GM19035 (cell line): ENCODE measurements around the gene BCL11A.
A peak's percentile ranks its signal among the peaks of the same experiment; 100 is the strongest.

Experiments used
- ATAC-seq: cut with Tn5 transposase; IDR thresholded peaks from one replicate; pipeline ENCODE4 v1.9.1; 2021; ENCODE audit not compliant: unreplicated experiment

BCL11A gene

GRCh38 chr2:60469536-60470317 lies 83.7 kb downstream of the BCL11A start:
- no peak for ATAC-seq

DNA sequence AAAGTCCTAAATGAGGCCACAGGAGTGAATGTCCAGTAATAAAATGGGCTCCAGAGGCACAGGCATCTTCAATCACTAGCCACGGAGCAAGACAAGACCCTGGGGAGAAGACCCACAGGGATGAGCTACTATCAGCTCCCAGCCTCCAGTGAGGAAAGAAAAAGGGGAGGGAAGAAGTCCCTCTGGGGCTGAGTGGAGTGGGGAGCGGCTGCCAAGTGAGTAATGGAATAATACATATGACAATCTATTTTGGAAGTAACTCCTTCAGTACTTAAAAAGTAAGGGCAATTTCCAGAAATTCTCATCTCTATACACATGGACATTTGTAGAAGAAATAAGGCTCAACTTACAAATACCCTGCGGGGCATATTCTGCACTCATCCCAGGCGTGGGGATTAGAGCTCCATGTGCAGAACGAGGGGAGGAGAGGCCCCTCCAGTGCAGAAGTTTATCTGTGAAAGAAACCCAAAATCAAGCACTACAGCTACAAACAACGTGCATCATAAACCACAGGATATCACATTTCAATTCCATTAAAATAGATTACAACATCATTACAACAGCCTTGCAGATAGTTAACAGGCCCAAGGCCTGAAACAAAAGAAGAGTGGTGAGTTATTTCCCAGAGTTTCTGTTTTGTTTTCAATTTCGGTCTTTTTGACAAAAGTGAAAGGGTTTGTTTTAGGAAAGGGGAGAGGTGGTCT lies 84.9 kb downstream of the BCL11A start:
- no peak for ATAC-seq

GRCh38 chr2:60466161-60466702 lies 87.2 kb downstream of the BCL11A start:
- ATAC-seq = no peak

DNA sequence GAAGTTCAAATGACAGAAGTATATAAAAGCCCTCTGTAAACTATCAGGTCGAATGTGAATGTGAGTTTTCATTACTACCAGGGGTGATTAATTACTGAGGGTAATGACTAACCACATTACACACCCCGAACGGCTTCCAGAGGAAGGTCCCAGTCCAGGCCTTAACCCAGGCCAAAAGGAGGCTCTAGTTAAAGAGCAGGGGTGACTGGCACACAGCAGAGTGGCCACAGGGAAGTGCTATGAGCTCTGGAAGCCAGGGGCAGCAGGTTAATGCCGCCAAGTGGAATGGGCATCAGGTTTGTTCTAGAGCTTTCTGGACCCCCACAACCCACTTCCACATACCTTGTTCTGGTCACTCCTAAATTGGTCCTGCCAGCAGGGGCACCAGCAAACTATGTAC lies 87.7 kb downstream of the BCL11A start:
- ATAC-seq = no peak

GRCh38 chr2:60463249-60463648 lies 90.2 kb downstream of the BCL11A start:
- ATAC-seq = no peak

DNA sequence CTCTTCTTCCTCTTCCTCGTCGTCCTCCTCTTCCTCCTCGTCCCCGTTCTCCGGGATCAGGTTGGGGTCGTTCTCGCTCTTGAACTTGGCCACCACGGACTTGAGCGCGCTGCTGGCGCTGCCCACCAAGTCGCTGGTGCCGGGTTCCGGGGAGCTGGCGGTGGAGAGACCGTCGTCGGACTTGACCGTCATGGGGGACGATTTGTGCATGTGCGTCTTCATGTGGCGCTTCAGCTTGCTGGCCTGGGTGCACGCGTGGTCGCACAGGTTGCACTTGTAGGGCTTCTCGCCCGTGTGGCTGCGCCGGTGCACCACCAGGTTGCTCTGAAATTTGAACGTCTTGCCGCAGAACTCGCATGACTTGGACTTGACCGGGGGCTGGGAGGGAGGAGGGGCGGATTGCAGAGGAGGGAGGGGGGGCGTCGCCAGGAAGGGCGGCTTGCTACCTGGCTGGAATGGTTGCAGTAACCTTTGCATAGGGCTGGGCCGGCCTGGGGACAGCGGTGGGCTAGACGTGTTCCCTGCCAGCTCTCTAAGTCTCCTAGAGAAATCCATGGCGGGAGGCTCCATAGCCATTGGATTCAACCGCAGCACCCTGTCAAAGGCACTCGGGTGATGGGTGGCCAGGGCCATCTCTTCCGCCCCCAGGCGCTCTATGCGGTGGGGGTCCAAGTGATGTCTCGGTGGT lies 91.9 kb downstream of the BCL11A start:
- no peak for ATAC-seq

DNA sequence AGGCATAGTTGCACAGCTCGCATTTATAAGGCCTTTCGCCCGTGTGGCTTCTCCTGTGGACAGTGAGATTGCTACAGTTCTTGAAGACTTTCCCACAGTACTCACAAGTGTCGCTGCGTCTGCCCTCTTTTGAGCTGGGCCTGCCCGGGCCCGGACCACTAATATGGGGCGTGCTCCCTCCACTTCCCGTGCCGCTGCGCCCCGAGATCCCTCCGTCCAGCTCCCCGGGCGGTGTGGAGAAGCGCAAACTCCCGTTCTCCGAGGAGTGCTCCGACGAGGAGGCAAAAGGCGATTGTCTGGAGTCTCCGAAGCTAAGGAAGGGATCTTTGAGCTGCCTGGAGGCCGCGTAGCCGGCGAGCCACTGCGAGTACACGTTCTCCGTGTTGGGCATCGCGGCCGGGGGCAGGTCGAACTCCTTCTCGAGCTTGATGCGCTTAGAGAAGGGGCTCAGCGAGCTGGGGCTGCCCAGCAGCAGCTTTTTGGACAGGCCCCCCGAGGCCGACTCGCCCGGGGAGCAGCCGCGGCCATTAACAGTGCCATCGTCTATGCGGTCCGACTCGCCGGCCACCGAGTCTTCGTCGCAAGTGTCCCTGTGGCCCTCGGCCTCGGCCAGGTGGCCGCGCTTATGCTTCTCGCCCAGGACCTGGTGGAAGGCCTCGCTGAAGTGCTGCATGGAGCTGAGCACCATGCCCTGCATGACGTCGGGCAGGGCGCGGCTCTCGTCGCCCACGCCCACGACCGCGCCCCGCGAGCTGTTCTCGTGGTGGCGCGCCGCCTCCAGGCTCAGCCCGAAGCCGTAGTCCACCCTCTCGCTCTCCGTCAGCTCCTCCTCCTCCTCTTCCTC lies 92.7 kb downstream of the BCL11A start:
- ATAC-seq = no peak

DNA sequence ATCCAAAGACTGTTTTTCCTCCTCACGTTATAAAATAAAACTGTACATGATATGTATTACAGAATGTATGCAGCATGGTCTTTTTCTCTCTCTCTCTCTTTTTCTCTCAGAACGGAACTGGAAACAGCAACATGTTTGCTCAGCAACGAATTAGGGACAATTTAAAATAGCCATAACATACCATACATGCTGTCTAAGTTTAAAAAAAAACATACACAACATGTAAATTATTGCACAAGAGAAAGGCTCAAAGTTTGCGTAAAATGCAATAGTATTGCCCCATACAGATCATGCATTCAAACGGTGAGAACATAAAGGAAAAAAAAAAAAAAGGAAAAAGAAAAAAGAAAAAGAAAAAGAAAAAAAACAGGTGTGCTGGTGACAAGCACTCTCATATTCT lies 93.6 kb downstream of the BCL11A start:
- no peak for ATAC-seq

DNA sequence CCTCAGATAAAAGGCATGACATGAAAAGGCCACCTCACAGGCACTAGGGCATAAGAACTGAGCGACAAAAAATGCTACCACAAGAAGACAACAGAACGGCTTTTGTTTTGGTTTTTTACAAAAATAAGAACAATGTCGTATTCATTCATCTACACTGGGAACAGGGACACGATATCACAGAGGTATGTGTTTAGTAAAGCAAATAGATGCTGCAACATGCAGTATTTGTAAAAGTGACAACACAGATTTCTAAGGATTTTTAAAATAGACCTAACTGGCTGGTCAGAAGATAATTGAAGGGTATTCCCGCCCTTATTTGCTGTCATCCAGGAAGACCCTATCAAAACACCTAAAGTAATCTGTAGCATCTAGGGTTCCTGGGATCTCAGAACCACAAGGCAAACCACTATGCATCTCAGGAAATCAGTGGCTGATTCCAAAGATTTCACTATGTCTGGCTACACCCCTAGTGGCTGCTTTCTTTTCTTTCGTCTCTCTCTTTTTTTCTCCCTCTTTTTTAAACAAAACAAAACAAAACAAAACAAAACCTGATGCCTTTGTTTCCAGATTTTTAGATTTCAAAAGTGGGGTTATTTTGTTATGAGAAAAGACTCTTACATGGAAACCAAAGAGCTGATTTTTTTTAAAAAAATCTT lies 97.2 kb downstream of the BCL11A start:
- no peak for ATAC-seq

GRCh38 chr2:60453872-60454271 lies 99.6 kb downstream of the BCL11A start:
- ATAC-seq = no peak

GRCh38 chr2:60453301-60453700 lies 100.2 kb downstream of the BCL11A start:
- ATAC-seq = no peak

DNA sequence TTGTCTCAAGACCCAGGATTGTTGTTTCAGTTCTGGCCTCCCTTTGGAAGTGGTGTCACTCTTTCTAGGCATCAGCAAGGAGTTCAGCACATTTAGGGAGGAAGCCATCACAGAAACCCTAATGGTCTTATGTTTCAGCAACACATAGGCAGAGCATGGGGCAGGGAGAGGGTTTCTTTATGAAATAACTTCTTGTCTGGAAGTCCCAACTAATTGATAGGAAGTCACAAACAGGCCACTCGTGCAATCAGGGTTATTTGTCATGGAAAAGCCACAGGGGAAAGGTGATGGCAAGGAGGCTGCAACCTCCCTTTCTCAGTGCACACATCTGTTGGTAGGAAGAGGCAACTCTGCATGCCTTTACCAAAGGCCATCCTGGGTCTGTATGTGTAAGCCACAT lies 103.0 kb downstream of the BCL11A start:
- no peak for ATAC-seq

DNA sequence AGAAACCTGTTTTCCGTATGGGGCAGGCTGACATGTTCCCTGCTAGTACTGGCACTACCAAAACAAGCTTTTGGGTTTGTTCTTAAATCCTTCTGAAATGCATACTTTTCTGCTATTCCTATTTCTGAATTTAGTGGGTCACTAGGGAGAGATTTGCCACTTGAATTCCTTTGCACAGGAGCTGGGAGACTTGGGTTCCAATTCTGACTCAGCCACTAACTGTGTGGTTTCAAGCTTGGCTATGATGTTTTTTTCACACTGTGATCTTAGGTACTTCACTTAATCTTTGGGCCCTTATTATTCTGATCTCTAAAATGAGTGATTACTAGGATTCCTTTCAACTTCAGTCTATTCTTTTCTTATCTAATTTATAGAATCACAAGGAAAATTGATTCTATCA lies 105.5 kb downstream of the BCL11A start:
- no peak for ATAC-seq

DNA sequence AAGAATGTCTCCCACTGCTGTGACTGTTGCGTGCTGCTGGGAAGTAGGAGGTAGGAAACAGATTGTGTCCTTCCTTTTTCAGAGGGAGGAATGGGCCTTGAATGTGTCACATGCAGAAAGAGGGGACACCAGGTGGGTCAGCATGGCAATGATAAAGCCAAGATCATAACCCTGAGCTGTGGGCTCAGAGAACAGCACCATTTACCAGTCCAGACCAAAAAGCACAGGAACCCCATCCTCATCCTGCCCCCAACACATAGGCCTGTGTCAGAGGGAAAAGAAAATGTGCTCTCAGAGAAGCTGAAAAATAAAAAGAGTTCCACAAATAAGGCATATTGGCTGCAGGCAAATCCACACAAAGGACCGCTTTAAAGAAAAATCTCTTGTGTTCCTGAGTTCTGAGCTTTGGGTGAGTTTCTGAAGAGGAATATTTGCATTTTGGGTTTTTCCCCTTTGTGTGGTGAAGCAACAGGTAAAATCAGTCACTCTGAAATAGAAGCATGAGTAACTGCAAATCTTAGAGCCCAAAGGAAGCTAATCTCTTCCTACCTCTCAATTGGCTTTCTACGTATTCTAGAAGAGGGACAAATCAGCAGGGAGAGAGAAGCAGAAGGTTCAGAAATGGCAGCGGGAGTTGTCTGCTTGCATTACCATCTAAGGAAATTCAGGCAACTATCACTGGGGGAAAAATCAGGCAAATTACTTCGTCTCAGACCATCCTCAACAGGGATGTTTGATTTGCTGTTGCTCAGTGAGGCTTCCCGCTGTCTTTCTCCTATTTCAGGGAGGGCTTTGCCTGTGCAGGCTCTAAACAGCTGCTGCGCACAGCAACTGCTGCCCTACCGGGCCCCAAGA lies 106.8 kb downstream of the BCL11A start:
- ATAC-seq = peak; percentile 93

DNA sequence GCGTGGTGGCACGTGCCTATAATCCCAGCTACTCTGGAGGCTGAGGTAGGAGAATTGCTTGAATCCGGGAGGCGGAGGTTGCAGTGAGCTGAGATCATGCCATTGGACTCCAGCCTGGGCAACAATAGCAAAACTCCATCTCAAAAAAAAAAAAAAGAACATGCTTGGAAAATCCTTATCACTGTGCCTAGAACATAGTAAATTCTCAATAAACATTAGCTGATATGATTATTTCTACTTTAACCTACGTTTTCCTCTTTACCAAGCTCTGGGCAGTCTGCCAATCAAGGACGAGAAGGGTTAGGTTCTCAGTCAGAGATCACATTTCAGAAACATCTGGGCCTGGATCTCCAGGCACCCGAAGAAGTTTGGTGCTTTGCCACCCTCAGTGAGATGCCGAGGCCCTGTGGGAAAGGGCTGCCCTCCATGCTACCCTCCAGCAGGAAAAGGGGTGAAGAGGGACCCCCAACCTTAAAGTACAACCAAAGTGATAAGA lies 107.7 kb downstream of the BCL11A start:
- ATAC-seq = no peak

GRCh38 chr2:60442608-60443007 lies 110.8 kb downstream of the BCL11A start:
- ATAC-seq = no peak

- no peak for ATAC-seq
Measured at GRCh38 chr2:60441800-60442199, 111.7 kb downstream of the BCL11A start.

- ATAC-seq = no peak
Measured at GRCh38 chr2:60440767-60441163, 112.7 kb downstream of the BCL11A start.

DNA sequence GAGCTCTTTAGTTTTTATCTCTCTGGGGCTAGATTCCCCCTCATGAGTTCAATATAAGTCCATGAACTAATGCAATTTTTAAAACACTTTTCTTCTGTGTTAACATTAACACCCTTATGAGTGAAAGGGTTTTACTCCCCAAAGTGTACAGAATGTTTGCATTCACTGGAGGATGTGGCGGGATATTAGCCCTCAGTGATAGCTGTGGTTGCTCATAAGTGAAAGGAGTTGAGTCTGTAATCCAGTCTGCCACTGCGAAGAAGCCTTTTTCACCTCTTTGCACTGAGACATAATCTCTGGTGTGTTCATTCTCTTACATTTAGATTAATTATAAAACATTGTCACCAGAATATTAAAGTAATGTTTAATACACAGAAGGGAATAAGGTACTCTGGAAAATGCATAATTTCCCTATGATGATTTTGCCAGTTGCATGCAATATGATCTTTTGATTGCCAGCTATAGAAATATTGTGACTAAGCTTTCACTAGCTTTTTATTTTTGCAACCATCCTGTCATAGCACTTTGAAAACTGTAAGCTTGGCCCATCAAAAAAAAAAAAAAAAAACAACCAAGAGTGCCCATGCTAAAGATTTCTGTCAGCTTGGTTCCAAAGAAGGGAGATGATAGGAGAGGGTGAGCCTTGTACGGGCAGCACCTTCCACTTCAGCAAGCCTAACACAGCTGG lies 113.2 kb downstream of the BCL11A start:
- no peak for ATAC-seq
